Karpas-422 (cell line): ENCODE measurements around the gene ZNF787. TPM values are rescaled to one million over a fixed set of nuclear protein-coding genes. Genes with fewer than 3 reads are reported as not detected.
"Not testable (repeated sequence)": the region's sequence is repeated elsewhere in the genome, so short reads cannot be mapped to it uniquely, and the experiment has no call there.

Experiments used
- DNase-seq: peaks from one replicate; pipeline ENCODE4 v3.0.0-alpha.2; 2015
- H2AFZ ChIP-seq: fragments of 200-600 bp; sonication (generic); 2 replicates; pipeline ENCODE4 v1.6.1; 2014; ENCODE audit warnings: antibody characterized with exemption, low read length, mixed read lengths
- H3K27ac ChIP-seq: fragments of 200-600 bp; sonication (generic); 2 replicates; pipeline ENCODE4 v1.5.1; 2014; ENCODE audit warnings: mild to moderate bottlenecking, low read length, moderate library complexity
- H3K27me3 ChIP-seq: fragments of 200-600 bp; sonication (generic); 2 replicates; pipeline ENCODE4 v1.6.1; 2014; ENCODE audit warnings: low read length, mixed read lengths
- H3K36me3 ChIP-seq: fragments of 200-600 bp; sonication (generic); 2 replicates; pipeline ENCODE4 v1.6.1; 2014; ENCODE audit warnings: low read length, mixed read lengths; ENCODE audit not compliant: insufficient read depth
- H3K4me1 ChIP-seq: fragments of 200-600 bp; sonication (generic); 2 replicates; pipeline ENCODE4 v1.6.1; 2014; ENCODE audit warnings: mild to moderate bottlenecking, low read length, mixed read lengths
- H3K4me2 ChIP-seq: fragments of 200-600 bp; sonication (generic); 2 replicates; pipeline ENCODE4 v1.6.1; 2014; ENCODE audit warnings: low read length, low read depth, mild to moderate bottlenecking; ENCODE audit not compliant: poor library complexity, severe bottlenecking
- H3K4me3 ChIP-seq: fragments of 200-600 bp; sonication (generic); 2 replicates; pipeline ENCODE4 v1.5.1; 2014; ENCODE audit warnings: mild to moderate bottlenecking, antibody characterized with exemption, low read length, mixed read lengths
- H3K79me2 ChIP-seq: fragments of 200-600 bp; sonication (generic); 2 replicates; pipeline ENCODE4 v1.6.1; 2014; ENCODE audit warnings: mild to moderate bottlenecking, low read length, mixed read lengths
- H3K9ac ChIP-seq: fragments of 200-600 bp; sonication (generic); 2 replicates; pipeline ENCODE4 v1.6.0; 2014; ENCODE audit warnings: low read length
- H3K9me2 ChIP-seq: fragments of 200-600 bp; sonication (generic), shearing (Covaris generic); replicated peaks from 2 replicates; pipeline ENCODE4 v1.6.0; 2014; ENCODE audit warnings: mild to moderate bottlenecking, low read length, moderate library complexity; ENCODE audit not compliant: insufficient read depth
- H3K9me3 ChIP-seq: fragments of 300-700, 200-600 bp; sonication (generic); 2 replicates; pipeline ENCODE4 v1.6.1; 2014; ENCODE audit warnings: low read length, mixed read lengths
- H4K20me1 ChIP-seq: fragments of 200-600 bp; sonication (generic); 2 replicates; pipeline ENCODE4 v1.6.1; 2014; ENCODE audit warnings: mild to moderate bottlenecking, antibody characterized with exemption, low read length, low read depth; ENCODE audit not compliant: insufficient read depth
- total RNA-seq: library from RNA; depleted of rRNA; stranded (reverse); fragments of >200 nt; shearing (Covaris generic); gene quantifications from 2 replicates; pipeline ENCODE4 v1.2.3, GENCODE V29; 2014; ENCODE audit warnings: low replicate concordance

Gene ZNF787
- total RNA-seq, 1 experiment from 2014 or later = 26.2 TPM

DNA sequence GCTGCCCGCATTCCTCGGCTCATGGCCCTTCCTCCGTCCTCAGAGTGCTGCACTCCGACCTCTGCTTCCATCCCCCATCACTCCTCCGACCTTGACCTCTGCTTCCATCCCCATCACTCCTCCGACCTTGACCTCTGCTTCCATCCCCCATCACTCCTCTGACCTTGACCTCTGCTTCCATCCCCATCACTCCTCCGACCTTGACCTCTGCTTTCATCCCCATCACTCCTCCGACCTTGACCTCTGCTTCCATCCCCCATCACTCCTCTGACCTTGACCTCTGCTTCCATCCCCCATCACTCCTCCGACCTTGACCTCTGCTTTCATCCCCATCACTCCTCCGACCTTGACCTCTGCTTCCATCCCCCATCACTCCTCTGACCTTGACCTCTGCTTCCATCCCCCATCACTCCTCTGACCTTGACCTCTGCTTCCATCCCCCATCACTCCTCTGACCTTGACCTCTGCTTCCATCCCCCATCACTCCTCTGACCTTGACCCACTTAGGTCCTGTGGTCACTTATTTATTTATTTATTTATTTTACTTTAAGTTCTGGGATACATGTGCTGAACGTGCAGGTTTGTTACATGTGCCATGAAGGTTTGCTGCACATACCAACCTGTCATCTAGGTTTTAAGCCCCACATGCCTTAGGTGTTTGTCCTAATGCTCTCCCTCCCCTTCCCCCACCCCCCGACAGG lies 28.0 kb upstream of the ZNF787 start:
- H3K36me3 ChIP-seq, DNase-seq, H3K27ac ChIP-seq, H3K9me2 ChIP-seq, H2AFZ ChIP-seq, H3K4me1 ChIP-seq, H3K9me3 ChIP-seq, H3K4me3 ChIP-seq, H3K4me2 ChIP-seq, H3K27me3 ChIP-seq, H3K9ac ChIP-seq: not testable (repeated sequence)
- Histone ChIP-seq H3K79me2 (peaks cover 55% of the 10 kb centered on the region), H4K20me1 (peaks cover 25% of the 10 kb centered on the region)

- H3K9ac ChIP-seq = no peak overlapping the region
- H3K4me1 ChIP-seq = peaks cover under 1% of the 10 kb centered on the region
- no peak overlapping the region for H3K4me3 ChIP-seq
- no peaks in the 10 kb centered on the region for H3K27me3 ChIP-seq
- DNase-seq = no peak
- no peaks in the 10 kb centered on the region for H3K9me2 ChIP-seq
- peaks cover 59% of the 10 kb centered on the region for H3K79me2 ChIP-seq
- H3K27ac ChIP-seq = no peak overlapping the region
- no peak overlapping the region for H3K4me2 ChIP-seq
- peaks cover 23% of the 10 kb centered on the region for H4K20me1 ChIP-seq
- no peaks in the 10 kb centered on the region for H3K9me3 ChIP-seq
- no peak overlapping the region for H2AFZ ChIP-seq
- peaks cover 6% of the 10 kb centered on the region; the same call in 1 of the 2 replicates for H3K36me3 ChIP-seq
Measured at GRCh38 chr19:56148096-56148495, 27.0 kb upstream of the ZNF787 start.

- H2AFZ ChIP-seq = no peak overlapping the region
- no peaks in the 10 kb centered on the region for H3K27me3 ChIP-seq
- peaks cover 8% of the 10 kb centered on the region for H3K4me1 ChIP-seq
- H4K20me1 ChIP-seq = peaks cover 16% of the 10 kb centered on the region
- DNase-seq = no peak
- no peak overlapping the region for H3K27ac ChIP-seq
- H3K9me2 ChIP-seq = no peaks in the 10 kb centered on the region
- H3K9me3 ChIP-seq = no peaks in the 10 kb centered on the region
- no peak overlapping the region for H3K9ac ChIP-seq
- H3K4me2 ChIP-seq = no peak overlapping the region
- no peak overlapping the region for H3K4me3 ChIP-seq
- peaks cover 6% of the 10 kb centered on the region; the same call in 1 of the 2 replicates for H3K36me3 ChIP-seq
- H3K79me2 ChIP-seq = peaks cover 60% of the 10 kb centered on the region
Measured at GRCh38 chr19:56147307-56147706, 26.2 kb upstream of the ZNF787 start.

DNA sequence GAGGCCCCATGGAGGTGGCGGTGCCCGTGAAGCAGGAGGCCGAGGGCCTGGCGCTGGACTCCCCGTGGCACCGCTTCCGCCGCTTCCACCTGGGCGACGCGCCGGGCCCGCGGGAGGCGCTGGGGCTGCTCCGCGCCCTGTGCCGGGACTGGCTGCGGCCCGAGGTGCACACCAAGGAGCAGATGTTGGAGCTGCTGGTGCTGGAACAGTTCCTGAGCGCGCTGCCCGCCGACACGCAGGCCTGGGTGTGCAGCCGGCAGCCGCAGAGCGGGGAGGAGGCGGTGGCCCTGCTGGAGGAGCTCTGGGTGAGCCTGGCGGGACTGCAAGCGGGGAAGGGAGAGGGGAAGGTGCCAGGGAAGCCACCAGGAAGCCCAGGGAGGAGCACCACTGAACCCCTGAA lies 25.8 kb upstream of the ZNF787 start:
- no peak overlapping the region for H3K27ac ChIP-seq

GRCh38 chr19:56145698-56146097 lies 24.6 kb upstream of the ZNF787 start:
- Histone ChIP-seq H3K27me3 (no peaks in the 10 kb centered on the region), H3K79me2 (peaks cover 64% of the 10 kb centered on the region)

More for the DNA sequence above, 25.8 kb upstream of the ZNF787 start:
- Histone ChIP-seq H3K79me2 (peaks cover 63% of the 10 kb centered on the region), H3K27me3 (no peaks in the 10 kb centered on the region), H3K9ac (no peak overlapping the region), H4K20me1 (peaks cover 14% of the 10 kb centered on the region; the same call in 1 of the 2 replicates), H3K9me2 (no peaks in the 10 kb centered on the region), H3K36me3 (0 out of 2 replicates have a peak, but pooled peaks cover 6% of the 10 kb centered on the region), H3K4me1 (peaks cover 12% of the 10 kb centered on the region), H3K9me3 (no peaks in the 10 kb centered on the region), H2AFZ (no peak overlapping the region), H3K4me3 (no peak overlapping the region), H3K4me2 (no peak overlapping the region)
- no peak for DNase-seq

DNA sequence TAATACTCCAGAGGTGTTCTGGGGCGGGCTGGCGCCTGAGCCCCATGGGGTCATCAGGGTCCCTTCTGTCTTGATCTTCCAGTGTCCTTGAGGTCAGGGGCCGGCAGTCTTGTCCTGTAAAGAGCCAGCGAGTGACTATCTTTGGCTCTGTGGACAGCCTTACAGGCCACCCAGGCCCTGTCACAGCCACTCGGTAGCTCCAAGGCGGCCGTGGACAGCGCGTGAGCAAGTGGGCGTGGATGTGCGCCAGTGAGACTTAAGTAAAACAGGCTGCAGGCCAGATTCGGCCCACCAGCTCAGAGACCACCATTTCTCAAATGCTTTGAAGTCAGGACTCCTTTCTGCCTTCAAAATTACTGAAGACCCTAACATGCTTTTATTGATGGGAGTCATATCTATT lies 23.7 kb upstream of the ZNF787 start:
- Histone ChIP-seq H3K9me3 (no peaks in the 10 kb centered on the region), H3K4me1 (peaks cover 22% of the 10 kb centered on the region), H3K27ac (no peak overlapping the region), H3K27me3 (no peaks in the 10 kb centered on the region), H3K4me3 (no peak overlapping the region), H4K20me1 (peaks cover 4% of the 10 kb centered on the region; the same call in 1 of the 2 replicates), H3K9ac (no peak overlapping the region), H3K36me3 (0 out of 2 replicates have a peak, but pooled peaks cover 6% of the 10 kb centered on the region), H3K4me2 (no peak overlapping the region), H3K9me2 (no peaks in the 10 kb centered on the region), H2AFZ (no peak overlapping the region), H3K79me2 (peaks cover 56% of the 10 kb centered on the region)
- no peak for DNase-seq

More at GRCh38 chr19:56145698-56146097, 24.6 kb upstream of the ZNF787 start:
- H3K4me3 ChIP-seq = no peak overlapping the region
- no peak overlapping the region for H3K27ac ChIP-seq
- H3K4me2 ChIP-seq = no peak overlapping the region
- H3K9me2 ChIP-seq = no peaks in the 10 kb centered on the region
- DNase-seq = no peak
- H3K36me3 ChIP-seq = 0 out of 2 replicates have a peak, but pooled peaks cover 6% of the 10 kb centered on the region
- H3K4me1 ChIP-seq = peaks cover 16% of the 10 kb centered on the region
- no peak overlapping the region for H2AFZ ChIP-seq
- H3K9me3 ChIP-seq = no peaks in the 10 kb centered on the region
- H4K20me1 ChIP-seq = peaks cover 10% of the 10 kb centered on the region; the same call in 1 of the 2 replicates
- no peak overlapping the region for H3K9ac ChIP-seq

GRCh38 chr19:56144376-56144775 lies 23.3 kb upstream of the ZNF787 start:
- H3K9me2 ChIP-seq = no peaks in the 10 kb centered on the region
- H3K36me3 ChIP-seq = 0 out of 2 replicates have a peak, but pooled peaks cover 6% of the 10 kb centered on the region
- H3K27me3 ChIP-seq = no peaks in the 10 kb centered on the region
- H3K27ac ChIP-seq = no peak overlapping the region
- DNase-seq = no peak
- no peak overlapping the region for H3K4me3 ChIP-seq
- no peak overlapping the region for H3K4me2 ChIP-seq
- H3K79me2 ChIP-seq = peaks cover 51% of the 10 kb centered on the region
- H3K9me3 ChIP-seq = no peaks in the 10 kb centered on the region
- H3K4me1 ChIP-seq = peaks cover 24% of the 10 kb centered on the region
- H4K20me1 ChIP-seq = no peaks in the 10 kb centered on the region; the same call in 1 of the 2 replicates
- H3K9ac ChIP-seq = no peak overlapping the region
- no peak overlapping the region for H2AFZ ChIP-seq

GRCh38 chr19:56142897-56143434 lies 21.9 kb upstream of the ZNF787 start:
- Histone ChIP-seq H3K36me3 (0 out of 2 replicates have a peak, but pooled peaks cover 2% of the 10 kb centered on the region), H4K20me1 (no peaks in the 10 kb centered on the region; the same call in 1 of the 2 replicates), H2AFZ (no peak overlapping the region), H3K4me2 (no peak overlapping the region), H3K9me2 (no peaks in the 10 kb centered on the region), H3K27me3 (no peaks in the 10 kb centered on the region), H3K4me3 (no peak overlapping the region), H3K4me1 (peaks cover 24% of the 10 kb centered on the region), H3K9me3 (no peaks in the 10 kb centered on the region), H3K79me2 (peaks cover 47% of the 10 kb centered on the region), H3K27ac (no peak overlapping the region), H3K9ac (0 out of 2 replicates have a peak overlapping the region, but pooled peaks have one; percentile 1)
- DNase-seq = no peak
